Lung (tissue), 12 donors: Measurements from ENCODE around the gene FBP1. TPM values are rescaled to one million over a fixed set of nuclear protein-coding genes. Genes with fewer than 3 reads are reported as not detected.
A peak's percentile ranks its signal among the peaks of the same experiment; 100 is the strongest.

Source experiments
- ATAC-seq: fragments of 200-7000 bp; cut with Tn5 transposase; one replicate; pipeline ENCODE4 v1.9.1; 2020; ENCODE audit warnings: moderate number of reproducible peaks; ENCODE audit not compliant: insufficient read depth, low FRiP score
- DNase-seq, 3 donors: peaks; one replicate each; pipeline ENCODE4 v3.0.0-alpha.2; 2013 to 2017
- H3K27ac ChIP-seq, 2 donors: one replicate each; pipeline ENCODE4 v1.5.1; 2013; ENCODE audit warnings: mild to moderate bottlenecking in 2 of 2, moderate library complexity in 2 of 2, control low read depth in 1 of 2, inconsistent platforms in 1 of 2, low read depth in 1 of 2, low read length in 1 of 2
- H3K27me3 ChIP-seq, 3 donors: one replicate each; pipeline ENCODE4 v1.5.1; 2013; ENCODE audit warnings: low read length in 2 of 3; ENCODE audit not compliant: control insufficient read depth in 3 of 3, insufficient read depth in 3 of 3
- H3K36me3 ChIP-seq, 4 donors: one replicate each; pipeline ENCODE4 v1.5.1; 2013; ENCODE audit warnings: low read length in 4 of 4, mild to moderate bottlenecking in 1 of 4, moderate library complexity in 1 of 4; ENCODE audit not compliant: control insufficient read depth in 4 of 4, insufficient read depth in 4 of 4
- H3K4me1 ChIP-seq, 5 donors: one replicate each; pipeline ENCODE4 v1.5.1; 2013; ENCODE audit warnings: low read length in 5 of 5, mild to moderate bottlenecking in 2 of 5, moderate library complexity in 1 of 5; ENCODE audit not compliant: control insufficient read depth in 5 of 5, insufficient read depth in 5 of 5
- H3K4me3 ChIP-seq: one replicate; pipeline ENCODE4 v1.5.1; 2013; ENCODE audit warnings: mild to moderate bottlenecking, control low read depth, moderate library complexity
- H3K9ac ChIP-seq, 2 donors: one replicate each; pipeline ENCODE4 v1.5.1; 2013; ENCODE audit warnings: low read length in 2 of 2, control low read depth in 1 of 2; ENCODE audit not compliant: insufficient read depth in 1 of 2
- H3K9me3 ChIP-seq, 4 donors: one replicate each; pipeline ENCODE4 v1.5.1; 2013; ENCODE audit warnings: low read length in 3 of 4, mild to moderate bottlenecking in 1 of 4, moderate library complexity in 1 of 4; ENCODE audit not compliant: control insufficient read depth in 4 of 4, insufficient read depth in 3 of 4
- CTCF ChIP-seq: IDR thresholded peaks from 2 replicates; pipeline ENCODE4 v1.5.1; 2012; ENCODE audit warnings: mild to moderate bottlenecking; ENCODE audit errors: control extremely low read depth, extremely low read depth
- WGBS, 2 donors: extraction: QIAGEN DNeasy Blood & Tissue Kit; methylation state at CpG; one replicate each; pipeline ENCODE4 v1.1.7; 2013; 5-methylcytosine and 5-hydroxymethylcytosine counted together
- polyA plus RNA-seq, 2 donors: library from polyadenylated mRNA; stranded (reverse); fragments of 200-250 nt; gene quantifications; one replicate each; pipeline ENCODE4 v1.2.1, GENCODE V29; 2013
- total RNA-seq, 2 donors: library from RNA; depleted of rRNA in 1 of 2; stranded (reverse); fragments of >200 nt in 1 of 2; gene quantifications; one replicate each; pipeline ENCODE4 v1.2.1, GENCODE V29; 2014 to 2021
- donor health status: control.
- donor health status: control.
- donor health status: Bipolar disorder and iron deficiency.
- donor health status: healthy.
- donor health status: DM: yes; HTN: yes; CAD: no.

FBP1 gene
- total and polyA plus RNA-seq, 4 donors, result 17.1 to 259 (median 154) TPM

- WGBS, 2 donors, result 55 to 65% methylated on average over 5 of the region's 5 CpGs
These were observed 8.5 kb downstream of the FBP1 start for GRCh38 chr9:94630833-94631232.

GRCh38 chr9:94630281-94630680 is 9.0 kb downstream of the FBP1 start:
- no peak overlapping the region for H3K4me3 ChIP-seq
- WGBS, 2 donors, result 61 to 83% methylated on average over 3 of the region's 3 CpGs
- H3K27me3 ChIP-seq, result no peaks in the 10 kb centered on the region
- H3K36me3 ChIP-seq, result no peaks in the 10 kb centered on the region
- no peak for TF ChIP-seq CTCF
- ATAC-seq (no peak), DNase-seq (no peak)
- no peak overlapping the region for H3K9ac ChIP-seq
- H3K9me3 ChIP-seq, result peaks cover 0 to 1% (median 0%) of the 10 kb centered on the region in 4 donors
- peak overlapping the region in 1 of 2 donors; percentile 4 for H3K27ac ChIP-seq
- peaks cover 0 to 29% (median 14%) of the 10 kb centered on the region in 5 donors for H3K4me1 ChIP-seq

More at GRCh38 chr9:94630833-94631232, 8.5 kb downstream of the FBP1 start:
- no peaks in the 10 kb centered on the region for H3K36me3 ChIP-seq
- H3K9ac ChIP-seq, result no peak overlapping the region
- H3K4me1 ChIP-seq, result peaks cover 0 to 29% (median 14%) of the 10 kb centered on the region in 5 donors
- H3K9me3 ChIP-seq, result peaks cover 0 to 1% (median 0%) of the 10 kb centered on the region in 4 donors
- ATAC-seq (peak; percentile 28), DNase-seq (peak; percentile 53 to 87 (median 78))
- TF ChIP-seq CTCF, result no peak
- no peaks in the 10 kb centered on the region for H3K27me3 ChIP-seq
- H3K4me3 ChIP-seq, result no peak overlapping the region
- H3K27ac ChIP-seq, result no peak overlapping the region

- DNase-seq, result no peak
- Histone ChIP-seq H3K36me3 (peaks cover 0 to 3% (median 0%) of the 10 kb centered on the region in 4 donors), H3K27ac (no peak overlapping the region), H3K9me3 (no peaks in the 10 kb centered on the region), H3K4me3 (no peak overlapping the region), H3K27me3 (no peaks in the 10 kb centered on the region), H3K9ac (no peak overlapping the region), H3K4me1 (peaks cover 0 to 27% (median 11%) of the 10 kb centered on the region in 5 donors)
- TF ChIP-seq CTCF, result no peak
- WGBS, 2 donors, result 93 to 94% methylated on average over 6 of the region's 6 CpGs
- no peak for ATAC-seq
These were observed 12.0 kb downstream of the FBP1 start for GRCh38 chr9:94627287-94627686.

GRCh38 chr9:94625835-94626234 is 13.5 kb downstream of the FBP1 start:
- Histone ChIP-seq H3K27ac (no peak overlapping the region), H3K27me3 (no peaks in the 10 kb centered on the region), H3K9ac (no peak overlapping the region), H3K4me1 (peaks cover 0 to 22% (median 6%) of the 10 kb centered on the region in 5 donors), H3K36me3 (peaks cover 0 to 3% (median 0%) of the 10 kb centered on the region in 4 donors), H3K9me3 (no peaks in the 10 kb centered on the region), H3K4me3 (no peak overlapping the region)
- DNase-seq (no peak), ATAC-seq (no peak)
- no peak for TF ChIP-seq CTCF
- WGBS, 2 donors, result 62 to 73% methylated on average over 12 of the region's 12 CpGs
